IMR-90 (cell line): ENCODE measurements around the gene NR6A1.
A peak's percentile ranks its signal among the peaks of the same experiment; 100 is the strongest.

Source experiments
- CTCF ChIP-seq: conservative IDR thresholded peaks from 2 replicates; pipeline ENCODE4 v1.5.1; 2012; ENCODE audit warnings: mild to moderate bottlenecking, low read depth, low read length, improper control_type of control experiment
- MAZ ChIP-seq: IDR thresholded peaks from 2 replicates; pipeline ENCODE4 v1.6.1; 2012; ENCODE audit warnings: low read depth, mild to moderate bottlenecking, low read length, improper control_type of control experiment, moderate library complexity, borderline replicate concordance
- POLR2A ChIP-seq: IDR thresholded peaks from 2 replicates; pipeline ENCODE4 v1.6.1; 2012; ENCODE audit warnings: mild to moderate bottlenecking, low read depth, low read length
- RAD21 ChIP-seq: IDR thresholded peaks from 2 replicates; pipeline ENCODE4 v1.6.1; 2012; ENCODE audit warnings: low read length, improper control_type of control experiment
- RCOR1 ChIP-seq: IDR thresholded peaks from 2 replicates; pipeline ENCODE4 v1.6.1; 2012; ENCODE audit warnings: mild to moderate bottlenecking, low read length, improper control_type of control experiment; ENCODE audit not compliant: insufficient replicate concordance
- RFX5 ChIP-seq: IDR thresholded peaks from 2 replicates; pipeline ENCODE4 v1.8.0; 2012; ENCODE audit warnings: low read depth, mild to moderate bottlenecking, low read length, moderate library complexity
- SMC3 ChIP-seq: fragments of 150-350 bp; IDR thresholded peaks from 2 replicates; pipeline ENCODE4 v1.6.1; 2016; ENCODE audit warnings: low read depth, mild to moderate bottlenecking, antibody characterized with exemption, low read length, moderate library complexity
- USF2 ChIP-seq: fragments of 150-350 bp; IDR thresholded peaks from 2 replicates; pipeline ENCODE4 v1.6.1; 2017; ENCODE audit warnings: mild to moderate bottlenecking, antibody characterized with exemption, low read length, low read depth

DNA sequence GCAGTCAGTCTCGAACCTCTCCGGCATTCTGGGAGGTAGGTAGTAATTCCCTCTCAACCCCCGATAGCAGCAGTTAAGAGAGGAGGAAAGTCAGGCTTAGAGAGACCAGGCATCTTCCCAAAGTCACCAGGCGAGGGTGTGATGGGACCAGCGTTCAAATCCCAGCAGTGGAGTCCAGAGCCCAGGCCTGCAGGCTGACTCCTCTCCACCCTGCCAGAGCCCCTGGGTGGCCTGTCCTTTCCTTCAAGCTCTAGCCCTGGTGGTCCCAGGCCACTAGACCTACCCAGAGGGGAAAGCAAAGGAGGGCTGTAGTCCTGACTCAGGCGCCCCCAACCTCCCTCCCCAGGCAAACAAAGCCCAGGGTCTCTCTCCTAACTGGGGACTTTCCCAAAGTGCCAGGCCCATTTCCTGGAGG lies 259.7 kb downstream of the NR6A1 start:
- TF ChIP-seq CTCF (no peak), RFX5 (no peak), RCOR1 (no peak), RAD21 (peak; percentile 29), POLR2A (no peak), MAZ (no peak), SMC3 (no peak), USF2 (no peak)
